GM21786 (cell line): ENCODE measurements around the gene IGFL2.
"Not testable (repeated sequence)": the region's sequence is repeated elsewhere in the genome, so short reads cannot be mapped to it uniquely, and the experiment has no call there.

Experiments
- ATAC-seq: cut with Tn5 transposase; IDR thresholded peaks from one replicate; pipeline ENCODE4 v1.9.1; 2021; ENCODE audit not compliant: unreplicated experiment

The IGFL2 gene

GRCh38 chr19:46186717-46187101 is 38.7 kb downstream of the IGFL2 start:
- no peak for ATAC-seq

DNA sequence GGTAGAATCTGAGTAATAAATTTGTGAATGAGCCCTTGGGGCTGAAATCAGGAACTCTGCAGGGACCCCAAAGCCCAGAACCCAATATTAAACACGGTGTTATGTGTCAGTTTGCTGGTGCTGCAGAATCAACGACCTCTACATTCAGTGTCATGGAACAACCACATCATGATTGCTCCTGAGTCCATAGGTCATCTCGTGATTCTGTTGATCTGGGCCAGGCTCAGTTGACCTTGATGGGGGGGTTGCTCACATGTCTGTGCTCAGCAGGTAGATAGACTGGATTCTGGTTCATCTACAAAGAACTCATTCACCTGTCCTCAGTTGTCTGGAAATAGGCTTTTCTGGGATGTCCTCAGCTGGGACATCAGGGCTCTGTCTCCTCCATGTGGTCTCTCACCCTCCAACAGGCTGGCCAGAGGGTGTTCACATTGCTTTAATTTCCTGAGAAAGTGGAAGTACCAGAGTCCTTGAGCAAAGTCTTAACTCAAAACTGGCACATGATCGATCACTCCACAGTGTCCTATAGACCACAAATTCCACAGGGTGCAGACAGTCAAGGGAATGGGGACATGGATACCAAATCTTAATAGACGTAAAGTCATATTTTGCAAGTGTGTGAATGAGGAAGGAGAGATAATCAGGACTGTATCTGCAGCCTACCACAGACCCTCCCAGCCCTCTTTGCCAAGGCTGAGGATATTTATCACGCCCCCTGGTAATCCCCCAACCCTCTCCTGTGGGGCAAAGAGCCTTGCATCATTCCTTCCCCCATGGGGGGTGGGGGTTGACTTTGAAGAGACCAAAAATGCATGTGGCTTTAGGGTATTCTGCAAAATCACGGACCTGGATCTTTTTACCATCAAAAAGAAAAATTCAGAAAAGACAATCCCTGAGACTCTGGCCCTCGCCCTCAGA is 42.2 kb downstream of the IGFL2 start:
- no peak for ATAC-seq

GRCh38 chr19:46191356-46191755 is 43.3 kb downstream of the IGFL2 start:
- ATAC-seq: no peak

DNA sequence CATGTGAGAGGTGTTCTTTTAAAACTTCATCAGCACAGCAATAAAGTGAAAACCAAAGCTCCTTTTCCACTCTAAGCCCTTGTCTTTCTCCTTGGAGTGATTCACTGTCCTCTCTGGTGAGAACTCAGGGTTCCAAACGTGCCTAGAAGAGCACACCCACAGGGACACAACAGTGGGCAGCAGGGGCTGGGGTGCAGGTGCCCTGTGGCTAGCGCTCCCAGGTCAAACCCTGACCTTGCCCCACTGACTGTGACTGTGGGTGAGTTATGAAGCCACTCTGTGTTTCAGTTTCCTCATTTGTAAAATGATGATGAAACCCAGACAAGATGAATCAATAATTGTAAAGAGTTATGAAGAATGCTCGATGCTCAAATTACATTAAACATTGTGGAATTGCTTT is 43.9 kb downstream of the IGFL2 start:
- ATAC-seq: no peak

DNA sequence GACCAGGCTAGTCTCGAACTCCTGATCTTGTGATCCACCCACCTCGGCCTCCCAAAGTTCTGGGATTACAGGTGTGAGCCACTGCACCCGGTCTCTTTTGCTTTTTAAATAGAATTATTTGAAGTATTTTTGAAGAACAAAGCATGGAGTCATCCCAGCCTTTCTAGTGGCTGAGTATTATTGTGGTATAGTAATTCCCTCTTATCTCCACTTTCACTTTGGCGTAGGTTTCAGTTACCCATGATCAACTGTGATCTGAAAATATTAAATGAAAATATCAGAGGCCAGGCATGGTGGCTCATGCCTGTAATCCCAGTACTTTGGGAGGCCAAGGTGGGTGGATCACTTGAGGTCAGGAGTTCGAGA is 44.6 kb downstream of the IGFL2 start:
- ATAC-seq: not testable (repeated sequence)

DNA sequence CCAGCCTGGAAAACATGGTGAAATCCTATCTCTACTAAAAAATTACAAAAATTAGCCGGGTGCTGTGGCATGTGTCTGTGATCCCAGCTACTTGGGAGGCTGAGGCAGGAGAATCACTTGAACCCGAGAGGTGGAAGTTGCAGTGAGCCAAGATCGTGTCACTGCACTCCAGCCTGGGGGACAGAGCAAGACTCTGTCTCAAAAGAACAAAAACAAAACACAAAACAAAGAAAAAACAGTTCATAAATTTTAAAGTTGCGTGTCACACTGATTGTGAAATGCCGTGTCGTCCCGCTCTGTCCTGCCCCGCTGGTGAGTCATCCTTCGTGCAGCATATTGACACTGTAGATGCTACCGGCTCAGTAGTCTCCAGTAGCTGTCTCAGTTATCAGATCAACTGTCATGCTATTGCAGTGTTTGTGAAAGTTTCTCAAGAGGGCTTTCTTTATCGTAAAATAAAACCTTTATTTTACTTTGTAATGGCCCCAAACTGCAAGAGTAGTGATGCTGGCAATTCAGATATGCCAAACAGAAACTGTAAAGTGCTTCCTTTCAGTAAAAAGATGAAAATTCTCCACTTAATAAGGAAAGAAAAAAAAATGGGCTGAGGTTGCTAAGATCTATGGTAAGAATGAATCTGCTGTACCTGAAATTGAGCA is 45.1 kb downstream of the IGFL2 start:
- ATAC-seq: no peak

DNA sequence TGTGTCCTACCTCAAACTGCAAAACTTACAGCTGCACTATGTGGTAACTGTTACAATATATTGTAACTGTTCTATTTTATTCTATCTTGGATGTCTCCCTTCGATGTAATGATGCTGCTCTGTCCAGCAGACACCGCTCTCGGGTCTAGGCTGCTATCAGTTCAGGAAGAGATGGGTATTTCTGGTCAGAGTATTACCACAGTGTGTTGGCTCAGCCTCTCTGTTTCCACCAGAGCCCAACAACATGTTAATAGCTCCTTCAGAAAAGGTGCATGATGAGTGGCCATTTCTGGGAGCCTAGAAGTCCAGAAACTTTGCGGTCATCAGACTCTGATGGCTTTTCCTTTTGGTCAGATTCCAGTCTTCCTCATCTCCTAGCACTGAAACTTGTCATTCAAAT is 45.6 kb downstream of the IGFL2 start:
- no peak for ATAC-seq

- ATAC-seq: no peak
Observed at GRCh38 chr19:46195104-46195503, 47.1 kb downstream of the IGFL2 start.

- not testable (repeated sequence) for ATAC-seq
Observed at GRCh38 chr19:46195919-46196318, 47.9 kb downstream of the IGFL2 start.

GRCh38 chr19:46196410-46197124 is 48.5 kb downstream of the IGFL2 start:
- no peak for ATAC-seq

DNA sequence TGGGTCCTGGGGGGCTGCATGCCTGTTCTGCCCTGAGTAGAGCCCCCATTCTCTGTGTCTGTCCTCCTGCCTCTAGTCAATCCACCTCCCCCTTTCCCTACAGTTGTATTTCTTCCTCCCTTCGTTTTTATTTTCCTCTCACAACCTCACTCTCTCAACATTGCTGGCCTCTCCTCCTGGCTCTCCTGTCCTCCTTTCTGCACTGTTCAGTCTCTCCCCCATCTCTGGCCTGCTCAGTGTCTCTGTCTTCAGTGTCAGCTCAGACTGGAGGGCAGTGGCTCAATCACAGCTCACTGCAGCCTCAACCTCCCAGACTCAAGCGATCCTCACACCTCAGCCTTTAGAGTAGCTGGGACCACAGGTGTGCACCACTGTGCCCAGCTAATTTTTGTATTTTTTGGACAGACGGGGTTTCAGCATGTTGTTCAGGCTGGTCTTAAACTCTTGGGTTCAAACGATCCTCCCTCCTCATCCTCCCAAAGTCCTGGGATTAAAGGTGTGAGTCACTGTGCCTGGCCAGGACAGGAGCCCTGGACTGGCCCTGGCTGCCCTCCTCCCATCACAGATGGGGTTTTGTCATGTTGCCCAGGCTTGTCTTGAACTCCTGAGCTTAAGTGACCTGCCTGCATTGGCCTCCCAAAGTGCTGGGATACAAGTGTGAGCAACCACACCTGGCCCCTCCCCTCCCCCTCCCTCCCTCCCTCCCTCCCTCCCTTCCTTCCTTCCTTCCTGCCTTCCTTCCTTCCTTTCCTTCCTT is 49.5 kb downstream of the IGFL2 start:
- no peak for ATAC-seq

DNA sequence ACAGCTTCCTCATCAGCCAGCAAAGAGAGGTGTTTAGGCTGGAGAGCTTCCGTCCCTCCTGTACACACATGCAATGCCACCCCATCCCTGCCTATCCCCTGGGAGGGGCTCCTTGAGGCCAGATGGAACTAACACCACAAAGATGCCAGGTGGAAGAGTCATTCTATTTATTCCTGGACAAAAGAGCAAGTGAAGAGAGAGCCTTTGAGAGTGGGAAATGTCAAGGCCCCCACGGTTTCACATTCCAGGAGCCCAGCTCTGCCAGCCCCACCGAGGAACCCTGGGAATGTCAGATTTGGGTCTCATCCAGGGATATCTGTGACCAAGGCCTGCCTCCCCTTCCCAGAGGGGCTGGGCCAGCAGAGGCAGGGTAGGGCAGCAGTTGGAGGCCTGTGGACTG is 50.7 kb downstream of the IGFL2 start:
- no peak for ATAC-seq

GRCh38 chr19:46201454-46202310 is 53.6 kb downstream of the IGFL2 start:
- no peak for ATAC-seq

GRCh38 chr19:46202426-46202825 is 54.4 kb downstream of the IGFL2 start:
- ATAC-seq: no peak

- no peak for ATAC-seq
Observed at GRCh38 chr19:46202872-46203860, 55.1 kb downstream of the IGFL2 start.

DNA sequence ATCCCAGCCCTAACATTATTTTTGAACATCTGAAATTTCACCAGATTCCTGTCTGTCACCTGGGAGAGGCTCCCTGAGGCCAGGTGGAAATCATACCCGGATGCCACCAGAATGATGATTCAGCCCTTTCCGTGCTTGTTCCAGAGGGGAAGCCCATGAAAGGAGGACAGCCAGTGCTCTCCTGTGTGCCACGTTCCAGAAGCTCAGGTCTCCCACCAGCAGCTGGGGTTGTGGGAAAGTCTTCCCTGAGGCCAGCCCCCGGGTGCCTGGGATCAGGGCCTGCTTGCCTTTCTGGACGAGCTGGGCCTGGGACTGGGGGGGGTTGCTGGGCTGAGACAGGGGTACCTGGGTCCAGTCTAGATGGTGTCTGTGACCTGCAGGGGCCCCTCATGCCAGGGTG is 56.0 kb downstream of the IGFL2 start:
- no peak for ATAC-seq

DNA sequence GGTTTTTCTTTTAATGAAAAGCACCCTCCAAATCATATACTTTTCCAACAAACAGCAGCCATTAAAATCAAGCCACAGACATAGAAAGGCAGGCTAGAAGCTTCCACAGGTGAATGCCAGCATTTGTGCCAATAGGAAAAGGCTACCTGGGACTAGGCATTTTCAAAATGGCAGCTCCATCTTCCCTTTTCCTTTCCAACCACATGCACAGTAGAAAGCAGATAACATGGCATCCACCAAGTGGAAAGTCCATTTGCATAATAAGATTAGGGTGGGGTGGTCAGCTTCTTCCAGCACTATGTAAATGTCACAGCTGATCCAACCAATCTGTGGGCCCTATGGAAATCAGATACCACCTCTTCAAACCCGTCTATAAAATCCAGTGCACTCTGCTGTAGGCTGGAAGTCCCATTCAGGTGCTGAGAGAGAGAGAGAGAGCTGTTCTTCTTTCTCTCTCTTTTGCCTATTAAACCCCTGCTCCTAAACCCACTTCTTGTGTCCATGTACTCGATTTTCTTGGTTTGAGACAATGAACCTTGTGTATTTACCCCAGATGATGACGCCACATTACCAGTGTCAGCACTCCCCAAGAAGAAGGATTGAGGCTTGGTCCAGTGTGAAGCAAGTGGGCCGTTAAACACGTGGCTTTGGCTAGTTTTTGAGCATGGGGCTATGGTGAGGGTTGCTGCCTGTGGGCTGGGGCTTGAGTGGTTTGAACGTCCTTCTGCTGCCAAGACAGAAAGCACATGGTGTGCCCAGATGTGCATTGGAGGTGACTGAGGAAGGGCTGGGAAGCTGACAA is 57.3 kb downstream of the IGFL2 start:
- ATAC-seq: no peak

DNA sequence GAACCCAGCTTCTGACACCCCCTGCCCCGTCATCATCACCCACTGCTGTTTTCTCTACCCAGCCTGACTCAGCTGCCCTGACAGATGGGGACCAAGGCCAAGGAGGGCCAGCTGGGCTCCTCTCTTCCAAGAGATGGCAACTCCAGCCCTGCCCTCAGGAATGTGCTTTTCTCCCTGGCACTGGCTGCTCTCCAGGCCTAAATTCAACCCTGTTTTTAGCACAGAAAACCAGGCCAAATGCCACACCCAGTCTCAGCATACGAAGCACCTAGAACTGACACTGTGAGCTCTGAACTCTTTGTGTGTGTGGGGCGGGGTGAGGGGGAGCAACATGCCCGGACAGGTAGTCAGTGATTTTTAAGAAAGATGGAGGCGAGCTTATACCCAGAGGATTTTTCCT is 58.1 kb downstream of the IGFL2 start:
- no peak for ATAC-seq
